WTC11 (cell line): ENCODE measurements around the gene FSTL4.

Experiments used
- CREB1 ChIP-seq: sonication (generic); formaldehyde crosslinking; IDR thresholded peaks from 2 replicates; pipeline ENCODE4 v1.8.0; 2023; ENCODE audit warnings: mild to moderate bottlenecking, missing genetic modification reagents
- CREM ChIP-seq: sonication (generic); formaldehyde crosslinking; IDR thresholded peaks from 2 replicates; pipeline ENCODE4 v1.8.1; 2022; ENCODE audit warnings: mild to moderate bottlenecking, missing genetic modification reagents, moderate library complexity
- ESRRA ChIP-seq: sonication (generic); formaldehyde crosslinking; IDR thresholded peaks from 2 replicates; pipeline ENCODE4 v1.8.1; 2022; ENCODE audit warnings: mild to moderate bottlenecking, missing genetic modification reagents, borderline replicate concordance
- TF ChIP-seq, protein P1 (sequence below): sonication (generic); formaldehyde crosslinking; IDR thresholded peaks from 2 replicates; pipeline ENCODE4 v1.8.0; 2022; ENCODE audit warnings: mild to moderate bottlenecking, missing genetic modification reagents
- TF ChIP-seq, protein P2 (sequence below): fragments of 200-600 bp; IDR thresholded peaks from 2 replicates; pipeline ENCODE4 v1.8.0; 2022; ENCODE audit warnings: antibody characterized with exemption
- TF ChIP-seq, protein P3 (sequence below): sonication (generic); formaldehyde crosslinking; IDR thresholded peaks from 2 replicates; pipeline ENCODE4 v1.8.0; 2023; ENCODE audit warnings: missing genetic modification reagents
- TF ChIP-seq, protein P4 (sequence below): sonication (generic); formaldehyde crosslinking; IDR thresholded peaks from 2 replicates; pipeline ENCODE4 v1.8.1; 2022; ENCODE audit warnings: mild to moderate bottlenecking, moderate library complexity, missing genetic modification reagents
- TF ChIP-seq, protein P5 (sequence below): sonication (generic); formaldehyde crosslinking; conservative IDR thresholded peaks from 2 replicates; pipeline ENCODE4 v1.8.1; 2023; ENCODE audit warnings: mild to moderate bottlenecking, low read depth, missing genetic modification reagents, moderate library complexity

DNA sequence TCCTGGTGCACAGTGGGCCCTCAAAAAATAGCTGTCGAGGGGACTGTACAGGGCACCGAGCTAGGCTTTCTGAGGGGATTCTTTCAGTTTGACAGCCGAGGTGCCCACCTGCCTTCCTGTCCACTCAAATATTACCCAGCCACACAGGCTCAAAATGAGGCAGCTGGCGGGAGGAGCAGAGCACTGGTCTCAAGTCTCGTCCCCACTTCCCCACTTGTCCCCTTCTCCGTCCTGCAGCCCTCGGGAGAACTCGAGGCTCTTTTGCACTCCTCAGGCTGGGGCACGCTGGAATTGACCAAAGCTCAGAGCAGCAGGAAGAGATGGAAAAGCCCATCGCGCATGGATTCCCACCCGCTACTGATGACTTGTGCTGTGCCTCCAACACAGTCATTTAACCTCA is 375.4 kb downstream of the FSTL4 start:
- TF ChIP-seq ESRRA (CRISPR knock-in tag) (no peak), CREB1 (CRISPR knock-in tag) (no peak), CREM (CRISPR knock-in tag) (no peak)
- TF ChIP-seq, protein P1, sequence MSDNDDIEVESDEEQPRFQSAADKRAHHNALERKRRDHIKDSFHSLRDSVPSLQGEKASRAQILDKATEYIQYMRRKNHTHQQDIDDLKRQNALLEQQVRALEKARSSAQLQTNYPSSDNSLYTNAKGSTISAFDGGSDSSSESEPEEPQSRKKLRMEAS, result no peak
- TF ChIP-seq, protein P2, sequence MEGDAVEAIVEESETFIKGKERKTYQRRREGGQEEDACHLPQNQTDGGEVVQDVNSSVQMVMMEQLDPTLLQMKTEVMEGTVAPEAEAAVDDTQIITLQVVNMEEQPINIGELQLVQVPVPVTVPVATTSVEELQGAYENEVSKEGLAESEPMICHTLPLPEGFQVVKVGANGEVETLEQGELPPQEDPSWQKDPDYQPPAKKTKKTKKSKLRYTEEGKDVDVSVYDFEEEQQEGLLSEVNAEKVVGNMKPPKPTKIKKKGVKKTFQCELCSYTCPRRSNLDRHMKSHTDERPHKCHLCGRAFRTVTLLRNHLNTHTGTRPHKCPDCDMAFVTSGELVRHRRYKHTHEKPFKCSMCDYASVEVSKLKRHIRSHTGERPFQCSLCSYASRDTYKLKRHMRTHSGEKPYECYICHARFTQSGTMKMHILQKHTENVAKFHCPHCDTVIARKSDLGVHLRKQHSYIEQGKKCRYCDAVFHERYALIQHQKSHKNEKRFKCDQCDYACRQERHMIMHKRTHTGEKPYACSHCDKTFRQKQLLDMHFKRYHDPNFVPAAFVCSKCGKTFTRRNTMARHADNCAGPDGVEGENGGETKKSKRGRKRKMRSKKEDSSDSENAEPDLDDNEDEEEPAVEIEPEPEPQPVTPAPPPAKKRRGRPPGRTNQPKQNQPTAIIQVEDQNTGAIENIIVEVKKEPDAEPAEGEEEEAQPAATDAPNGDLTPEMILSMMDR, result no peak
- TF ChIP-seq, protein P3, sequence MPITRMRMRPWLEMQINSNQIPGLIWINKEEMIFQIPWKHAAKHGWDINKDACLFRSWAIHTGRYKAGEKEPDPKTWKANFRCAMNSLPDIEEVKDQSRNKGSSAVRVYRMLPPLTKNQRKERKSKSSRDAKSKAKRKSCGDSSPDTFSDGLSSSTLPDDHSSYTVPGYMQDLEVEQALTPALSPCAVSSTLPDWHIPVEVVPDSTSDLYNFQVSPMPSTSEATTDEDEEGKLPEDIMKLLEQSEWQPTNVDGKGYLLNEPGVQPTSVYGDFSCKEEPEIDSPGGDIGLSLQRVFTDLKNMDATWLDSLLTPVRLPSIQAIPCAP (CRISPR knock-in tag), result no peak
- TF ChIP-seq, protein P4, sequence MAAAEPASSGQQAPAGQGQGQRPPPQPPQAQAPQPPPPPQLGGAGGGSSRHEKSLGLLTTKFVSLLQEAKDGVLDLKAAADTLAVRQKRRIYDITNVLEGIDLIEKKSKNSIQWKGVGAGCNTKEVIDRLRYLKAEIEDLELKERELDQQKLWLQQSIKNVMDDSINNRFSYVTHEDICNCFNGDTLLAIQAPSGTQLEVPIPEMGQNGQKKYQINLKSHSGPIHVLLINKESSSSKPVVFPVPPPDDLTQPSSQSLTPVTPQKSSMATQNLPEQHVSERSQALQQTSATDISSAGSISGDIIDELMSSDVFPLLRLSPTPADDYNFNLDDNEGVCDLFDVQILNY (CRISPR knock-in tag), result no peak
- TF ChIP-seq, protein P5, sequence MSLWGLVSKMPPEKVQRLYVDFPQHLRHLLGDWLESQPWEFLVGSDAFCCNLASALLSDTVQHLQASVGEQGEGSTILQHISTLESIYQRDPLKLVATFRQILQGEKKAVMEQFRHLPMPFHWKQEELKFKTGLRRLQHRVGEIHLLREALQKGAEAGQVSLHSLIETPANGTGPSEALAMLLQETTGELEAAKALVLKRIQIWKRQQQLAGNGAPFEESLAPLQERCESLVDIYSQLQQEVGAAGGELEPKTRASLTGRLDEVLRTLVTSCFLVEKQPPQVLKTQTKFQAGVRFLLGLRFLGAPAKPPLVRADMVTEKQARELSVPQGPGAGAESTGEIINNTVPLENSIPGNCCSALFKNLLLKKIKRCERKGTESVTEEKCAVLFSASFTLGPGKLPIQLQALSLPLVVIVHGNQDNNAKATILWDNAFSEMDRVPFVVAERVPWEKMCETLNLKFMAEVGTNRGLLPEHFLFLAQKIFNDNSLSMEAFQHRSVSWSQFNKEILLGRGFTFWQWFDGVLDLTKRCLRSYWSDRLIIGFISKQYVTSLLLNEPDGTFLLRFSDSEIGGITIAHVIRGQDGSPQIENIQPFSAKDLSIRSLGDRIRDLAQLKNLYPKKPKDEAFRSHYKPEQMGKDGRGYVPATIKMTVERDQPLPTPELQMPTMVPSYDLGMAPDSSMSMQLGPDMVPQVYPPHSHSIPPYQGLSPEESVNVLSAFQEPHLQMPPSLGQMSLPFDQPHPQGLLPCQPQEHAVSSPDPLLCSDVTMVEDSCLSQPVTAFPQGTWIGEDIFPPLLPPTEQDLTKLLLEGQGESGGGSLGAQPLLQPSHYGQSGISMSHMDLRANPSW (CRISPR knock-in tag), result no peak
